ENCODE measurements around the gene MRPS23. TPM values are rescaled to one million over a fixed set of nuclear protein-coding genes. Genes with fewer than 3 reads are reported as not detected.

Gene MRPS23
- total and polyA plus RNA-seq, 2 of the 13 experiments (the other 11 are each of a cell fraction or from before 2014, with no cell fraction given), result 63.2 to 181 TPM

DNA sequence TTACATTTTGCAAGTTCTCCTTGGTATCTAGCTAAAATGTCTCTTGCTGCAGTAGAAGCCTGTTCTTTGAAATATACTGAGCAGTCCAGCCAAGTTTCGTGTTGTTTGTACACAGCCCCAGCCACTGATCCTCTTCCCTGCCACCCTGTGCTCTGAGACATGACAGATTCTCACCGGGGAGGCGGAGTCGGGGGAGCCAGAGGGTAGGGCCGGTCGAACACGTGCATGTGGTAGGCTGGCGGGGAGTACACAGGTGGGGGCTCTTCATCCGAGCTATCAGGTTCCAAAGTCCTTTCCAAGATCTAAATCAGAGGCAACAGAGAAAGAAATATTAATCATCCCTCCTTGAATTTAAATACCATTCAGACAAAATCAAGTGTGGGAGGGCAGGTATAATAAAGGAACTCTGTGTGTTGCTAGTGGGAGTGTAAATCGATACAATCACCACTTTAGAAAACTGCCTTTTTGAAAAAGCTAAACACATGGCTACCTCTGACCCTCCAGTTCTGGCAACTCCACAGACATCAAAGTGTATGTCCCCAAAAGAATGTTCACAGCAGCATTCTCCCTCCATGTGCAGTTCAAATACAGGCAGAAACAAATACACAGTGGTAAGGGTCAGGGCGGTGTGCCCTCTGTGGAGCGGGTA lies 29.7 kb upstream of the MRPS23 start (continued):
- TF ChIP-seq, protein P1, sequence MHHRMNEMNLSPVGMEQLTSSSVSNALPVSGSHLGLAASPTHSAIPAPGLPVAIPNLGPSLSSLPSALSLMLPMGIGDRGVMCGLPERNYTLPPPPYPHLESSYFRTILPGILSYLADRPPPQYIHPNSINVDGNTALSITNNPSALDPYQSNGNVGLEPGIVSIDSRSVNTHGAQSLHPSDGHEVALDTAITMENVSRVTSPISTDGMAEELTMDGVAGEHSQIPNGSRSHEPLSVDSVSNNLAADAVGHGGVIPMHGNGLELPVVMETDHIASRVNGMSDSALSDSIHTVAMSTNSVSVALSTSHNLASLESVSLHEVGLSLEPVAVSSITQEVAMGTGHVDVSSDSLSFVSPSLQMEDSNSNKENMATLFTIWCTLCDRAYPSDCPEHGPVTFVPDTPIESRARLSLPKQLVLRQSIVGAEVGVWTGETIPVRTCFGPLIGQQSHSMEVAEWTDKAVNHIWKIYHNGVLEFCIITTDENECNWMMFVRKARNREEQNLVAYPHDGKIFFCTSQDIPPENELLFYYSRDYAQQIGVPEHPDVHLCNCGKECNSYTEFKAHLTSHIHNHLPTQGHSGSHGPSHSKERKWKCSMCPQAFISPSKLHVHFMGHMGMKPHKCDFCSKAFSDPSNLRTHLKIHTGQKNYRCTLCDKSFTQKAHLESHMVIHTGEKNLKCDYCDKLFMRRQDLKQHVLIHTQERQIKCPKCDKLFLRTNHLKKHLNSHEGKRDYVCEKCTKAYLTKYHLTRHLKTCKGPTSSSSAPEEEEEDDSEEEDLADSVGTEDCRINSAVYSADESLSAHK (CRISPR knock-in tag; IDR thresholded peaks at IDR 0.05; ENCODE audit: borderline replicate concordance), result no peak
- no peak for TF ChIP-seq FOSL2 (CRISPR knock-in tag; IDR thresholded peaks at IDR 0.05)
- TF ChIP-seq ZBTB38 (CRISPR knock-in tag; IDR thresholded peaks at IDR 0.05), result 0 out of 2 replicates have a peak, but pooled peaks have one; percentile 54
- TF ChIP-seq HNRNPH1 (optimal IDR thresholded peaks at IDR 0.05; ENCODE audit: low read depth, low read length), result no peak
- TF ChIP-seq ASH2L (IDR thresholded peaks at IDR 0.05; ENCODE audit: insufficient read length, low read depth, low read length), result peak; percentile 98
- no peak for TF ChIP-seq NFATC3 (CRISPR knock-in tag; IDR thresholded peaks at IDR 0.05)
- TF ChIP-seq ZFX (CRISPR knock-in tag; IDR thresholded peaks at IDR 0.05; ENCODE audit: low read depth), result no peak
- TF ChIP-seq MBD4 (IDR thresholded peaks at IDR 0.05; ENCODE audit: borderline replicate concordance, low read length), result no peak
- no peak for TF ChIP-seq SALL2 (CRISPR knock-in tag; IDR thresholded peaks at IDR 0.05)
- TF ChIP-seq, protein P2, sequence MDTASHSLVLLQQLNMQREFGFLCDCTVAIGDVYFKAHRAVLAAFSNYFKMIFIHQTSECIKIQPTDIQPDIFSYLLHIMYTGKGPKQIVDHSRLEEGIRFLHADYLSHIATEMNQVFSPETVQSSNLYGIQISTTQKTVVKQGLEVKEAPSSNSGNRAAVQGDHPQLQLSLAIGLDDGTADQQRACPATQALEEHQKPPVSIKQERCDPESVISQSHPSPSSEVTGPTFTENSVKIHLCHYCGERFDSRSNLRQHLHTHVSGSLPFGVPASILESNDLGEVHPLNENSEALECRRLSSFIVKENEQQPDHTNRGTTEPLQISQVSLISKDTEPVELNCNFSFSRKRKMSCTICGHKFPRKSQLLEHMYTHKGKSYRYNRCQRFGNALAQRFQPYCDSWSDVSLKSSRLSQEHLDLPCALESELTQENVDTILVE (CRISPR knock-in tag; IDR thresholded peaks at IDR 0.05), result no peak
- no peak for TF ChIP-seq ZNF33B (CRISPR knock-in tag; IDR thresholded peaks at IDR 0.05)
- TF ChIP-seq ZNF546 (CRISPR knock-in tag; conservative IDR thresholded peaks at IDR 0.05), result no peak
- TF ChIP-seq, protein P3, sequence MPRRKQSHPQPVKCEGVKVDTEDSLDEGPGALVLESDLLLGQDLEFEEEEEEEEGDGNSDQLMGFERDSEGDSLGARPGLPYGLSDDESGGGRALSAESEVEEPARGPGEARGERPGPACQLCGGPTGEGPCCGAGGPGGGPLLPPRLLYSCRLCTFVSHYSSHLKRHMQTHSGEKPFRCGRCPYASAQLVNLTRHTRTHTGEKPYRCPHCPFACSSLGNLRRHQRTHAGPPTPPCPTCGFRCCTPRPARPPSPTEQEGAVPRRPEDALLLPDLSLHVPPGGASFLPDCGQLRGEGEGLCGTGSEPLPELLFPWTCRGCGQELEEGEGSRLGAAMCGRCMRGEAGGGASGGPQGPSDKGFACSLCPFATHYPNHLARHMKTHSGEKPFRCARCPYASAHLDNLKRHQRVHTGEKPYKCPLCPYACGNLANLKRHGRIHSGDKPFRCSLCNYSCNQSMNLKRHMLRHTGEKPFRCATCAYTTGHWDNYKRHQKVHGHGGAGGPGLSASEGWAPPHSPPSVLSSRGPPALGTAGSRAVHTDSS (CRISPR knock-in tag; conservative IDR thresholded peaks at IDR 0.05), result no peak
- no peak for TF ChIP-seq PCBP2 (optimal IDR thresholded peaks at IDR 0.05; ENCODE audit: low read depth, low read length, poor library complexity, severe bottlenecking)
- no peak for TF ChIP-seq ZNF496 (CRISPR knock-in tag; IDR thresholded peaks at IDR 0.05; ENCODE audit: insufficient replicate concordance)
- TF ChIP-seq ATM (IDR thresholded peaks at IDR 0.05; ENCODE audit: borderline replicate concordance), result no peak
- no peak; the same call in 1 of the 2 replicates for TF ChIP-seq JDP2 (CRISPR knock-in tag; IDR thresholded peaks at IDR 0.05; ENCODE audit: borderline replicate concordance)
- TF ChIP-seq, protein P4, sequence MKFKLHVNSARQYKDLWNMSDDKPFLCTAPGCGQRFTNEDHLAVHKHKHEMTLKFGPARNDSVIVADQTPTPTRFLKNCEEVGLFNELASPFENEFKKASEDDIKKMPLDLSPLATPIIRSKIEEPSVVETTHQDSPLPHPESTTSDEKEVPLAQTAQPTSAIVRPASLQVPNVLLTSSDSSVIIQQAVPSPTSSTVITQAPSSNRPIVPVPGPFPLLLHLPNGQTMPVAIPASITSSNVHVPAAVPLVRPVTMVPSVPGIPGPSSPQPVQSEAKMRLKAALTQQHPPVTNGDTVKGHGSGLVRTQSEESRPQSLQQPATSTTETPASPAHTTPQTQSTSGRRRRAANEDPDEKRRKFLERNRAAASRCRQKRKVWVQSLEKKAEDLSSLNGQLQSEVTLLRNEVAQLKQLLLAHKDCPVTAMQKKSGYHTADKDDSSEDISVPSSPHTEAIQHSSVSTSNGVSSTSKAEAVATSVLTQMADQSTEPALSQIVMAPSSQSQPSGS (CRISPR knock-in tag; IDR thresholded peaks at IDR 0.05), result no peak
- TF ChIP-seq, protein P5, sequence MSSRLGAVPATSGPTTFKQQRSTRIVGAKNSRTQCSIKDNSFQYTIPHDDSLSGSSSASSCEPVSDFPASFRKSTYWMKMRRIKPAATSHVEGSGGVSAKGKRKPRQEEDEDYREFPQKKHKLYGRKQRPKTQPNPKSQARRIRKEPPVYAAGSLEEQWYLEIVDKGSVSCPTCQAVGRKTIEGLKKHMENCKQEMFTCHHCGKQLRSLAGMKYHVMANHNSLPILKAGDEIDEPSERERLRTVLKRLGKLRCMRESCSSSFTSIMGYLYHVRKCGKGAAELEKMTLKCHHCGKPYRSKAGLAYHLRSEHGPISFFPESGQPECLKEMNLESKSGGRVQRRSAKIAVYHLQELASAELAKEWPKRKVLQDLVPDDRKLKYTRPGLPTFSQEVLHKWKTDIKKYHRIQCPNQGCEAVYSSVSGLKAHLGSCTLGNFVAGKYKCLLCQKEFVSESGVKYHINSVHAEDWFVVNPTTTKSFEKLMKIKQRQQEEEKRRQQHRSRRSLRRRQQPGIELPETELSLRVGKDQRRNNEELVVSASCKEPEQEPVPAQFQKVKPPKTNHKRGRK (CRISPR knock-in tag; IDR thresholded peaks at IDR 0.05), result no peak; the same call in 1 of the 2 replicates
- no peak for TF ChIP-seq FOXC1 (CRISPR knock-in tag; IDR thresholded peaks at IDR 0.05; ENCODE audit: borderline replicate concordance)
- no peak for TF ChIP-seq ADNP (CRISPR knock-in tag; IDR thresholded peaks at IDR 0.05)
- no peak for TF ChIP-seq TCF12 (IDR thresholded peaks at IDR 0.05)
- no peak for TF ChIP-seq TCF12 (CRISPR knock-in tag; IDR thresholded peaks at IDR 0.05)

All from HepG2 (cell line).